Activated CD4-positive, alpha-beta T cell treated with anti-CD3 and anti-CD28 coated beads, Interleukin-2, amount 10 ng/mL, durations not matched to agents 7 days and 5 days (primary cell): ENCODE data around the gene RELCH. TPM values are rescaled to one million over a fixed set of nuclear protein-coding genes. Genes with fewer than 3 reads are reported as not detected.

Source experiments
- CTCF ChIA-PET: fragments of 350-600 bp; sonication (Branson Sonifier 250); formaldehyde crosslinking; loops from one replicate; lab custom pipeline; 2021; ENCODE audit warnings: antibody characterized with exemption; lab: Charles Lee
- POLR2A ChIA-PET: fragments of 350-600 bp; sonication (Branson Sonifier 250); formaldehyde crosslinking; loops from one replicate; lab custom pipeline; 2021; ENCODE audit warnings: antibody characterized with exemption; lab: Charles Lee
- DNase-seq: peaks from one replicate; pipeline ENCODE4 v3.0.0-alpha.2; 2020
- H3K27ac Mint-ChIP-seq: one replicate; pipeline ENCODE4 v1.8.0; 2021; ENCODE audit warnings: mild to moderate bottlenecking, moderate library complexity, mixed read lengths
- H3K27me3 Mint-ChIP-seq: one replicate; pipeline ENCODE4 v1.8.0; 2021; ENCODE audit warnings: mixed read lengths
- H3K36me3 Mint-ChIP-seq: one replicate; pipeline ENCODE4 v1.8.0; 2021; ENCODE audit warnings: low read depth, mixed read lengths
- H3K4me1 Mint-ChIP-seq: one replicate; pipeline ENCODE4 v1.8.0; 2021; ENCODE audit warnings: mixed read lengths
- H3K4me3 Mint-ChIP-seq: one replicate; pipeline ENCODE4 v1.8.0; 2021; ENCODE audit warnings: mild to moderate bottlenecking, moderate library complexity, mixed read lengths
- H3K9me3 Mint-ChIP-seq: one replicate; pipeline ENCODE4 v1.8.0; 2021; ENCODE audit warnings: mixed read lengths
- total RNA-seq, 2 experiments: library from RNA; stranded (reverse); gene quantifications; one replicate each; pipeline ENCODE4 v1.2.3, GENCODE V29; 2021

RELCH gene
- total RNA-seq, 2 experiments from 2014 or later, result 41.7 to 46.3 TPM

GRCh38 chr18:62342884-62343283 is 155.8 kb downstream of the RELCH start:
- Mint-ChIP-seq H3K4me3 (no peak overlapping the region), H3K9me3 (no peaks in the 10 kb centered on the region), H3K4me1 (peaks cover 34% of the 10 kb centered on the region), H3K27ac (no peak overlapping the region), H3K36me3 (no peaks in the 10 kb centered on the region), H3K27me3 (no peaks in the 10 kb centered on the region)
- ChIA-PET CTCF (interaction anchor here (2.0 kb wide), 1 partner anchor 20 kb away, joined by 4 read pairs; no protein-coding TSS in a partner anchor), POLR2A (no interaction called here)
- DNase-seq, result no peak

- Mint-ChIP-seq H3K27ac (no peak overlapping the region), H3K9me3 (no peaks in the 10 kb centered on the region), H3K27me3 (no peaks in the 10 kb centered on the region), H3K4me3 (no peak overlapping the region), H3K4me1 (peaks cover 32% of the 10 kb centered on the region), H3K36me3 (no peaks in the 10 kb centered on the region)
- DNase-seq, result no peak
- ChIA-PET CTCF (interaction anchor here (1.0 to 2.0 kb wide), 3 partner anchors 20 to 163 kb away, joined by 3 to 5 read pairs (median 4); no protein-coding TSS in a partner anchor), POLR2A (no interaction called here)
Measured at GRCh38 chr18:62343316-62343715, 156.3 kb downstream of the RELCH start.

- ChIA-PET POLR2A (no interaction called here), CTCF (interaction anchor here (1.5 kb wide), 1 partner anchor 15 kb away, joined by 5 read pairs; no protein-coding TSS in a partner anchor)
- Mint-ChIP-seq H3K27me3 (no peaks in the 10 kb centered on the region), H3K4me1 (peaks cover 22% of the 10 kb centered on the region), H3K4me3 (no peak overlapping the region), H3K27ac (no peak overlapping the region), H3K36me3 (peaks cover 4% of the 10 kb centered on the region), H3K9me3 (no peaks in the 10 kb centered on the region)
- DNase-seq, result no peak
Measured at GRCh38 chr18:62345909-62346308, 158.9 kb downstream of the RELCH start.

GRCh38 chr18:62346333-62347088 is 159.5 kb downstream of the RELCH start:
- Mint-ChIP-seq H3K4me3 (no peak overlapping the region), H3K9me3 (no peaks in the 10 kb centered on the region), H3K36me3 (peaks cover 6% of the 10 kb centered on the region), H3K27me3 (no peaks in the 10 kb centered on the region), H3K27ac (peak overlapping the region; percentile 46), H3K4me1 (peaks cover 22% of the 10 kb centered on the region)
- ChIA-PET POLR2A (no interaction called here), CTCF (interaction anchor here (1.5 kb wide), 1 partner anchor 14 kb away, joined by 5 read pairs; no protein-coding TSS in a partner anchor)
- no peak for DNase-seq

GRCh38 chr18:62347089-62347506 is 160.0 kb downstream of the RELCH start:
- peak; percentile 10 for DNase-seq
- Mint-ChIP-seq H3K36me3 (peaks cover 10% of the 10 kb centered on the region), H3K4me1 (peaks cover 22% of the 10 kb centered on the region), H3K9me3 (no peaks in the 10 kb centered on the region), H3K4me3 (no peak overlapping the region), H3K27me3 (no peaks in the 10 kb centered on the region), H3K27ac (peak overlapping the region; percentile 56)
- CTCF ChIA-PET, result interaction anchor here (0.7 kb wide), 1 partner anchor 17 kb away, joined by 3 read pairs; no protein-coding TSS in a partner anchor
- POLR2A ChIA-PET, result no interaction called here

- Mint-ChIP-seq H3K27ac (no peak overlapping the region), H3K9me3 (no peaks in the 10 kb centered on the region), H3K36me3 (peaks cover 15% of the 10 kb centered on the region), H3K4me3 (no peak overlapping the region), H3K27me3 (no peaks in the 10 kb centered on the region), H3K4me1 (peaks cover 20% of the 10 kb centered on the region)
- no peak for DNase-seq
- POLR2A ChIA-PET, result no interaction called here
- CTCF ChIA-PET, result interaction anchor here (0.6 to 1.0 kb wide), 3 partner anchors 15 to 354 kb away, joined by 3 to 4 read pairs (median 3); no protein-coding TSS in a partner anchor
Measured at GRCh38 chr18:62348474-62348873, 161.4 kb downstream of the RELCH start.

GRCh38 chr18:62353170-62353569 is 166.1 kb downstream of the RELCH start:
- H3K4me1 Mint-ChIP-seq, result peaks cover 8% of the 10 kb centered on the region
- no peak overlapping the region for H3K27ac Mint-ChIP-seq
- ChIA-PET POLR2A (no interaction called here), CTCF (no interaction called here)
- no peak for DNase-seq
- peaks cover 24% of the 10 kb centered on the region for H3K36me3 Mint-ChIP-seq
- H3K9me3 Mint-ChIP-seq, result no peaks in the 10 kb centered on the region
- no peak overlapping the region for H3K4me3 Mint-ChIP-seq
- H3K27me3 Mint-ChIP-seq, result no peaks in the 10 kb centered on the region

GRCh38 chr18:62354151-62354550 is 167.1 kb downstream of the RELCH start:
- ChIA-PET CTCF (no interaction called here), POLR2A (no interaction called here)
- H3K36me3 Mint-ChIP-seq, result peaks cover 28% of the 10 kb centered on the region
- no peaks in the 10 kb centered on the region for H3K27me3 Mint-ChIP-seq
- no peak overlapping the region for H3K4me3 Mint-ChIP-seq
- peaks cover 8% of the 10 kb centered on the region for H3K4me1 Mint-ChIP-seq
- H3K27ac Mint-ChIP-seq, result no peak overlapping the region
- DNase-seq, result no peak
- H3K9me3 Mint-ChIP-seq, result no peaks in the 10 kb centered on the region

GRCh38 chr18:62357079-62357719 is 170.1 kb downstream of the RELCH start:
- Mint-ChIP-seq H3K36me3 (peaks cover 32% of the 10 kb centered on the region), H3K9me3 (no peaks in the 10 kb centered on the region)

More at GRCh38 chr18:62357079-62357719, 170.1 kb downstream of the RELCH start:
- DNase-seq, result no peak
- peaks cover 4% of the 10 kb centered on the region for H3K4me1 Mint-ChIP-seq
- CTCF ChIA-PET, result interaction anchor here (0.6 to 1.3 kb wide), 3 partner anchors 9 to 24 kb away, joined by 3 to 5 read pairs (median 3); no protein-coding TSS in a partner anchor
- no peaks in the 10 kb centered on the region for H3K27me3 Mint-ChIP-seq
- POLR2A ChIA-PET, result no interaction called here
- no peak overlapping the region for H3K4me3 Mint-ChIP-seq
- H3K27ac Mint-ChIP-seq, result no peak overlapping the region

Other genes with a start within 250 kb of the RELCH start
- 10 to 100 TPM; 28.5 to 31.8 TPM for gene PIGN, start 199 bp upstream of the RELCH start, total RNA-seq
- gene TNFRSF11A, start 138.1 kb downstream of the RELCH start, total RNA-seq, result 1 to 10 TPM; 8.6 to 9.1 TPM